Colonic mucosa (tissue), 4 donors: ENCODE measurements around the gene NDUFA7. TPM values are rescaled to one million over a fixed set of nuclear protein-coding genes. Genes with fewer than 3 reads are reported as not detected.
A peak's percentile ranks its signal among the peaks of the same experiment; 100 is the strongest.
"Not testable (repeated sequence)": the region's sequence is repeated elsewhere in the genome, so short reads cannot be mapped to it uniquely, and the experiment has no call there.

Source experiments
- DNase-seq: peaks from one replicate; pipeline ENCODE4 v3.0.0-alpha.2; 2020
- H3K27ac ChIP-seq: fragments of 200-600 bp; one replicate; pipeline ENCODE4 v1.8.0; 2021
- H3K27me3 ChIP-seq: fragments of 200-600 bp; one replicate; pipeline ENCODE4 v1.8.0; 2021
- H3K36me3 ChIP-seq: fragments of 200-600 bp; one replicate; pipeline ENCODE4 v1.8.0; 2021
- H3K4me1 ChIP-seq: fragments of 200-600 bp; one replicate; pipeline ENCODE4 v1.8.0; 2021; ENCODE audit warnings: mild to moderate bottlenecking
- H3K4me3 ChIP-seq: fragments of 200-600 bp; one replicate; pipeline ENCODE4 v1.8.0; 2021
- H3K9ac ChIP-seq, 2 donors: one replicate each; pipeline ENCODE4 v1.7.0; 2013; ENCODE audit warnings: control low read depth in 2 of 2, low read depth in 2 of 2, low read length in 2 of 2
- H3K9me3 ChIP-seq: fragments of 200-600 bp; one replicate; pipeline ENCODE4 v1.8.0; 2021
- intact Hi-C: fragments of 100-400 bp; cut with DNase I; formaldehyde crosslinking; loops from one replicate; pipeline ENCODE4 v1.14.1; 2022
- total RNA-seq, 2 donors: library from RNA; stranded (reverse); fragmentation: NEBNext Ultra II Directional in 1 of 2; extraction: Animal tissue kit (Norgen Biotek cat#: 25700) in 1 of 2; gene quantifications; one replicate each; pipeline ENCODE4 v1.2.1, GENCODE V29; 2021
- TF ChIP-seq, protein P1 (sequence below): fragments of 200-600 bp; IDR thresholded peaks from one replicate; pipeline ENCODE4 v1.8.0; 2022; ENCODE audit warnings: antibody characterized with exemption, mild to moderate bottlenecking
- donor health status: healthy.
- donor health status: DM: no; HTN: no; CAD: no.
- donor health status: DM: no; HTN: no; CAD: no.

Gene NDUFA7
- total RNA-seq, 2 donors from 2014 or later = 57.4 to 58.3 TPM

DNA sequence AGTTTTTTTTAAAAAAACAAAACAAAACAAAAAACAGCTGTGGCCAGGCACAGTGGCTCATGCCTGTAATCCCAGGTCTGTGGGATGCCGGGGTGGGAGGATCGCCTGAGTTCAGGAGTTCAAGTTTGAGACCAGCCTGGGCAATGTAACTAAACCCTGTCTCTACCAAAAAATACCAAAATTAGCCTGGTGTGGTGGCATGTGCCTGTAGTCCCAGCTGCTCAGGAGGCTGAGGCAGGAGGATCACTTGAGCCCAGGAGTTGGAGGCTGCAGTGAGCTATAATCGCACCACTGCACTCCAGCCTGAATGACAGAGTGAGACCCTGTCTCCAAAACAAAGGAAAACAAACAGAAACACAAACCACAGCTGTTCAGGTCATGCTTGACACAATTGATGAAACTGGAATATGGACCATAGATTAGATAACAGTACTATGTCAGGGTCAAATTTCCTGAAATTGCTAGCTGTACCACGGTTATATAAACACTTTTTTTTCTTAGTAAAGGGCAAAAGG, 35.9 kb upstream of the NDUFA7 start:
- Histone ChIP-seq H3K4me1 (no peaks in the 10 kb centered on the region), H3K36me3 (no peaks in the 10 kb centered on the region), H3K4me3 (no peak overlapping the region), H3K27ac (no peak overlapping the region), H3K9ac (no peak overlapping the region), H3K9me3 (no peaks in the 10 kb centered on the region), H3K27me3 (no peaks in the 10 kb centered on the region)
- no peak for DNase-seq
- TF ChIP-seq, protein P1, sequence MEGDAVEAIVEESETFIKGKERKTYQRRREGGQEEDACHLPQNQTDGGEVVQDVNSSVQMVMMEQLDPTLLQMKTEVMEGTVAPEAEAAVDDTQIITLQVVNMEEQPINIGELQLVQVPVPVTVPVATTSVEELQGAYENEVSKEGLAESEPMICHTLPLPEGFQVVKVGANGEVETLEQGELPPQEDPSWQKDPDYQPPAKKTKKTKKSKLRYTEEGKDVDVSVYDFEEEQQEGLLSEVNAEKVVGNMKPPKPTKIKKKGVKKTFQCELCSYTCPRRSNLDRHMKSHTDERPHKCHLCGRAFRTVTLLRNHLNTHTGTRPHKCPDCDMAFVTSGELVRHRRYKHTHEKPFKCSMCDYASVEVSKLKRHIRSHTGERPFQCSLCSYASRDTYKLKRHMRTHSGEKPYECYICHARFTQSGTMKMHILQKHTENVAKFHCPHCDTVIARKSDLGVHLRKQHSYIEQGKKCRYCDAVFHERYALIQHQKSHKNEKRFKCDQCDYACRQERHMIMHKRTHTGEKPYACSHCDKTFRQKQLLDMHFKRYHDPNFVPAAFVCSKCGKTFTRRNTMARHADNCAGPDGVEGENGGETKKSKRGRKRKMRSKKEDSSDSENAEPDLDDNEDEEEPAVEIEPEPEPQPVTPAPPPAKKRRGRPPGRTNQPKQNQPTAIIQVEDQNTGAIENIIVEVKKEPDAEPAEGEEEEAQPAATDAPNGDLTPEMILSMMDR = no peak
- intact Hi-C loops = no loop called here

DNA sequence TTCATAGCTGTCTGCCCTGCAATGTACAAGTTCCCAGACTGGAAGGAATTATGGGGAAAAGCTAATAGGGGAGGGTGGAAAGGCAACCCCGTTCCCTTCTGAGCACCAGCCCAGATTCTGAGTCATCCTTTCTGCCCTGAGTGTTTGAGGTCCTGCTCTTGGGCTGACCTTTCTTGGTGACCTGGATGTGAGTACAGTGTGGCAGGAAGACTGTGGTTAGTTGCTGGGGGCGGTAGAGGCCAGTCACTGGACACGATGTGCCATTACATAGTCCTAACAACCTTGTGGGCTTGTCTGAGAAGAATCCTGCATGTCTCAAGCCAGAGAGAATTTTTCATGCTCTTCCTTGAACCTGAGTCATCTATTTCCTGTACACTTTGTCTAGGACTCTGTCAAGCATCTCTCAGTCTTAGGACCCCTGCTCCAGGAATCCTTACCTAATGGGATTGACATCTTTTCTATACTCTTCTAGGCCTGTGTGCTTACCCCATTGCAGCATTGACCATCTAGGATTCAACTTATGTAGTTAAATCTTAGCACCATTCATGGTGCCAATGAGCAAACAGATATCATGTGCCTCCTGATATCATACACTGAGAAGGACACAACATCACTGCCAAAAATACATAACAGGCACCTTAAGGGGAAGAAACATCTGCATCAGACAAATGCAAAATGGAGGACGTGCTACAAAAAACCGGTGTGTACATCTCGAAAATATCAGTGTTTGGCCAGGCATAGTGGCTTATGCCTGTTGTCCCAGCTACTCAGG, 34.6 kb upstream of the NDUFA7 start:
- intact Hi-C loops = no loop called here
- H3K9me3 ChIP-seq = no peaks in the 10 kb centered on the region
- no peak overlapping the region for H3K9ac ChIP-seq
- no peaks in the 10 kb centered on the region for H3K4me1 ChIP-seq
- H3K27me3 ChIP-seq = no peaks in the 10 kb centered on the region
- no peak overlapping the region for H3K4me3 ChIP-seq
- TF ChIP-seq, protein P1 = no peak
- no peaks in the 10 kb centered on the region for H3K36me3 ChIP-seq
- DNase-seq = no peak
- H3K27ac ChIP-seq = no peak overlapping the region

DNA sequence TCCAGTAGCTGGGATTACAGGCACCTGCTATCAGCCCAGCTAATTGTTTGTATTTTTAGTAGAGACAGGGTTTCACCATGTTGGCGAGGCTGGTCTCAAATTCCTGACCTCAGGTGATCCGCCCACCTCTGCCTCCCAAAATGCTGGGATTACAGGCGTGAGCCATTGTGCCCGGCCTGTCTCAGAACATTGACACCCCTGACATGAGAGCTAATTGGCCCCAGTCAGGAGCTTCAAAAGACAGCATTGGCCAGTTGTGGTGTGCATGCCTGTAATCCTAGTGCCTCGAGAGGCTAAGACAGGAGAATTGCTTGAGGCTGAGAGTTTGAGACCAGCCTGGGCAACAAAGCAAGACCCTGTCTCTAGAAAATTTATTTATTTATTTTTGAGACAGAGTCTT, 31.7 kb upstream of the NDUFA7 start:
- not testable (repeated sequence) for H3K9me3 ChIP-seq, H3K36me3 ChIP-seq, DNase-seq, H3K27ac ChIP-seq, H3K4me3 ChIP-seq, H3K9ac ChIP-seq, H3K4me1 ChIP-seq, H3K27me3 ChIP-seq
- intact Hi-C loops = loop anchor here (5.0 kb wide), 3 partner anchors 44 to 234 kb away; no protein-coding TSS in a partner anchor

DNA sequence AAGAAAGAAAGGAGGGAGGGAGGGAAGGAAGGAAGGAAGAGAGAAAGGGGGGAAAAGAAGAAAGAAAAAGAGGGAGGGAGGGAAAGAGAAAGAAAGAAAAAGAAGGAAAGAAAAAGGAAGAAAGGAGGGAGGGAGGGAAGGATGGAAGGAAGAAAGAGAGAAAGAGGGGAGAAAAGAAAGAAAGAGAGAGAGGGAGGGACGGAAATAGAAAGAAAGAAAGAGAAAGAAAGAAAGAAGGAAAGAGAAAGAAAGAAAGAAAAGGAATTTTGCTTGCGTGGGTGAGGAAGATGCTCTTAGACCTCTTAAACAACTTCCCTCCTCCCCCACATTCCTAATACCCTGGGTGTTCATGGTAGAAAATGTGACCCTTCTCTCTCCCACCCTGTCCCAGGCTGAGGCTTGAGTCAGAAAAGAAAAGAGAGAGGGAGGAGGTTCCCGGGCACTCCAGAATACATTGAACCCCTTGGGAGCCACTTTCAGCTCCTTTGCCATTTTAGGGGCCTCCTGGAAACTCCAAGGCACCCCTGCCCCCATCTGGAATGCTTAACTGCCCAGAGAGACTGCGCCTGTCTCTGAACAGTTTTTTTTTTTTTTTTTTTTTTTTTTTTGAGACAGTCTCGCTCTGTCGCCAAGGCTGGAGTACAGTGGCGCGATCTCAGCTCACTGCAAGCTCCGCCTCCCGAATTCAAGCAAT, 31.1 kb upstream of the NDUFA7 start:
- Histone ChIP-seq H3K4me3 (no peak overlapping the region), H3K4me1 (no peaks in the 10 kb centered on the region), H3K36me3 (no peaks in the 10 kb centered on the region), H3K27ac (no peak overlapping the region), H3K9ac (peak overlapping the region in 1 of 2 donors; percentile 19), H3K9me3 (no peaks in the 10 kb centered on the region), H3K27me3 (no peaks in the 10 kb centered on the region)
- intact Hi-C loops = loop anchor here (5.0 kb wide), 3 partner anchors 45 to 235 kb away; no protein-coding TSS in a partner anchor
- DNase-seq = no peak
- TF ChIP-seq, protein P1 = no peak

DNA sequence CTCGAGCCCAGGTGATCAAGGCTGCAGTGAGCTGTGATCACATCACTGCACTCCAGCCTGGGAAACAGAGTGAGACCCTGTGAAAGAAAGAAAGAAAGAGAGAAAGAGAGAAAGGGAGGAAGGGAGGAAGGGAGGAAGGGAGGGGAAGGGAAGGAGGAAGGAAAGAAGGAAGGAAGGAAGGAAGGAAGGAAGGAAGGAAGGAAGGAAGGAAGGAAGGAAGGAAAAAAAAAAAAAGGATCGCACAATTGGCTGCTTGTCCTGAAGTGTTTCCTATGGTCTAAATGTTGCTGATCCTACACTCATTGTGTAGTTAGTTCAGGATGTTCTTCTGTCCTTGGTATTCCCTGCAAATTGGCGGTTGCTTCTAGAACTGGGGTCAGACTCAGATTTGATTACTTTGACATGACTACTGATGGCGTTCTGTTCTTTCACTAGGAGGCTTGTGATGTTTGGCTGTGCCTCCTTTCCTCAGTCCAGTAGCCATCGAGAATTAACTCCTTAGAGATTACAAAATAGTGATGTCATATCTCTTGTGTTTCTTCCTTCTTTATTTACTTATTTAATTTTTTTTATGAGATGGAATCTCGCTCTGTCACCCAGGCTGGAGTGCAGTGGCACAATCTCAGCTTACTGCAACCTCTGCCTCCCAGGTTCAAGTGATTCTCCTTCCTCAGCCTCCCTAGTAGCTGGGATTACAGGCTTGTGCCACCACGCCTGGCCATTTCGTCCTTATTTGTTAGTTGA, 28.6 kb upstream of the NDUFA7 start:
- not testable (repeated sequence) for H3K4me1 ChIP-seq, H3K9me3 ChIP-seq, H3K4me3 ChIP-seq, H3K27ac ChIP-seq, H3K27me3 ChIP-seq, DNase-seq, H3K9ac ChIP-seq, H3K36me3 ChIP-seq
- intact Hi-C loops = loop anchor here (5.0 kb wide), 3 partner anchors 48 to 238 kb away; no protein-coding TSS in a partner anchor

- TF ChIP-seq, protein P1 = no peak
- peaks cover 18% of the 10 kb centered on the region for H3K27me3 ChIP-seq
- H3K4me3 ChIP-seq = peak overlapping the region; percentile 29
- intact Hi-C loops = no loop called here
- no peak overlapping the region for H3K27ac ChIP-seq
- DNase-seq = no peak
- H3K9me3 ChIP-seq = no peaks in the 10 kb centered on the region
- H3K4me1 ChIP-seq = peaks cover 3% of the 10 kb centered on the region
- H3K9ac ChIP-seq = peak overlapping the region in 1 of 2 donors; percentile 2
- H3K36me3 ChIP-seq = no peaks in the 10 kb centered on the region
Observed at GRCh38 chr19:8343483-8343844, 22.3 kb upstream of the NDUFA7 start.
